ENCODE data around the gene CCDC186. TPM values are rescaled to one million over a fixed set of nuclear protein-coding genes. Genes with fewer than 3 reads are reported as not detected.

CCDC186 gene
- total RNA-seq: 21.7 and 31.1 TPM in 2 replicates

DNA sequence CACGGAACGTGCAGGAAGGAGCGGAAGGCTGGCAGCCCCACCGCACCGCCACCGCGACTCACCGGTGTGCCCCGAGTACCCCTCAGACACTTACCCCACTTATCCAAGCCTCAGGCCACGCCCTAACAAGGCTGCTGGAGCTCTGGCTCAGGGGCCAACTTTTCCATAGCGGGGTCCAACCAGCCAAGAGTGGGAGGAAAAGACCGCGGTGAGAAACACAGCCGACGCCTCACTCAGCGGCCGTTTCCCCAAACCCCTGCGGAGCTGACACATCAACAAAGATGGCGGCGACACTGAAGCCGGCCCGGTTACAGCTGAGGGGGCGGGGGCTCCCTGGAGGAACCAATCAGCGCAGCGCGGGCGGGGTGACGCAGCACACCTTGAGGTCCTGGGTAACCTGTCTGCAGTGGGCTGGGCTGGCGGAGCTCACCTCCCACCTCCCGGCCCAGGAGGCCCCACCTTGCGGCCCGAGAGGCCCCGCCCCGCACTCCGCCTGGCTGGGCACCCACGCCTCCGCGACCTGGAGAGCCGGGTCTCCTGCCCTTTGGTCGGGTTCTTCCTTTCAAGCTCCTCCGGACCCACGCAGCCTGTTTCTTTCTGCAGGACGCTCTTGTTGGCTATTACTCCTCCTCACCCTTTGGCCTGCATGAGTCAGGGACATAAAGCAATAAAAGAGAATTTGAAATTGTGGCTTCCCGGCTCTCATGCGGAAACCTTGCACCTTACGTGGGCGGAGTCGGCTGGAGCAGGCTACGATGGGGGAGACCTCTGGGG is at the start of gene CCDC186:
CCDC186 (minus strand) TSS at position 283 of the 774 bp plus-strand sequence. CDS start 10,935 bp downstream, outside the sequence.
- DNase-seq (ENCODE audit: low read depth): peak; percentile 90

GRCh38 chr10:114223066-114223465 is 49.1 kb upstream of the CCDC186 start:
- DNase-seq (ENCODE audit: low read depth): no peak

DNA sequence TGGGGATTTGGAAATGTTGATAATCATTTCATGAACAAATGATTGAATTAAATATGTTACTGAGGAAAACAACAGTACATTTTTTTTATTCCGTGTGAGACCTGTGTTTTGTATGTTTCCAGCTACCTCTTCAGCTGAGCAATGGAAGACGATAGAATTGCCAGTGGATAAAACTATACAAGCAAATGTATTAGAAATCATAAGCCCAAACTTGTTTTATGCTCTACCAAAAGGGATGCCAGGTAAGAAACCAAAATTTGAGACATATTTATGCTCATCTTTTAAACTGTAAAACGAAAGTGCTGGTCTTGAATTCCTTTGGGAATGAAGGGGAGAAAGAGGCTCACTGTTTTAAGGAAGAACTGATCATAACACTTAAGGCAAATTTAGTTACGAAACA is 47.2 kb upstream of the CCDC186 start:
- no peak for DNase-seq (ENCODE audit: low read depth)

DNA sequence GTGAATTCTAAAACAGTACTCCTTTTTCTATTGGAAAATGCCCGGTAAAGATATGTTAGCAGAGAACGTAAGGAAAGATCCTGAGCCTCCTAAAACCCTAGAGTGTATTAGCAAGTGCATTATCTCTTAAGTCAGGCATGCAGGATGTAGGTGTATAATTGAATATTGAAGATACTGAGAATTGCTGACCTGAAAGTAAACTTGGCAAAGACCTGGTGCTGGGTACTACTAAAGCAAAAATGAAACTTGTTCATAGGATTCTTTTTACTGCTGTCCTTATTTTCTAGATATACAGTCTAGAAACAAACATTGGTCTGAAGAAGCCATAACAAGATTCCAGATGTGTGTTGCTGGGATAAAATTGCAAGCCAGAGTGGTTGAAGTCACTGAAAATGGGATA is 46.3 kb upstream of the CCDC186 start:
- DNase-seq (ENCODE audit: low read depth): no peak

- no peak for DNase-seq (ENCODE audit: low read depth)
These were observed 41.0 kb upstream of the CCDC186 start for GRCh38 chr10:114215033-114215432.

GRCh38 chr10:114212153-114212552 is 38.1 kb upstream of the CCDC186 start:
- no peak for DNase-seq (ENCODE audit: low read depth)

- no peak for DNase-seq (ENCODE audit: low read depth)
These were observed 34.3 kb upstream of the CCDC186 start for GRCh38 chr10:114208351-114208750.

DNA sequence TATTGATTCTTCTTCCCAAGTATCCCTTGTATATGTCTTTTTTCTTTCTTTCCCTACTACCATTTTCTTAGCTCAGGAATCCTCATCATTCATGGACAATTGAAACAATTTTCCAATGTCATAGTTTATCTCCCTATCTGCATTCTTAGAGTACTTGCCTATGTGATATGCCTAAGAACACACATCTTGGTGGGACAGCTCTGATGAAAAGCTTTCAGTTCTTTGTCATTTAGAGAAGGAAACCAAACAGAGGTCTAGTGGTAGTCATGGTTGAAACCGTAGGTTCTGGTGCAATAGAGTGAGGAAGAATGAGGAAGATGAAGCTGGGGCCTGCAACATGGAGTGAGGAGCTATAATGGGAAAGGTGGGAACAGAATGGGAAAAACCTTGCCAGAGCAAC is 33.3 kb upstream of the CCDC186 start:
- no peak for DNase-seq (ENCODE audit: low read depth)

DNA sequence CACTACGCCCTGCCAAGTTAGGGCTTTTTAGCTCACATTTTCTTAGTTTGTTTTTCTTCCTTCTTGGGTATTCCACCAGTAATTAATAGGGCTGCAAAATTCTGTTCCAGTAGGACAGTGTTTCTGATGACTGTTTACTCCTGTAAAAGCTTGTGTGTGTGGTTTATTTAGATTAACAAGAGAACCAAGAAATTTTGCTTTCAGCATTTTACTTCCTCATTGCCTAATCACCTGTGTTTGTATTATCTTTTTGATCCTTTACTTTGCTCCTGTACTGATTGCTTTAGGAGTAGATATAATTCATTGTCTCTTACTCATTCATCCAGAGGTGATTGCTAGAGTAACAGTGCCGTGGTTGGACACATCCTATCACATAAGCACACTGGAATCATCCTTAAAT is 32.9 kb upstream of the CCDC186 start:
- peak; percentile 32 for DNase-seq (ENCODE audit: low read depth)

- peak; percentile 10 for DNase-seq (ENCODE audit: low read depth)
These were observed 28.8 kb upstream of the CCDC186 start for GRCh38 chr10:114202812-114203211.

DNA sequence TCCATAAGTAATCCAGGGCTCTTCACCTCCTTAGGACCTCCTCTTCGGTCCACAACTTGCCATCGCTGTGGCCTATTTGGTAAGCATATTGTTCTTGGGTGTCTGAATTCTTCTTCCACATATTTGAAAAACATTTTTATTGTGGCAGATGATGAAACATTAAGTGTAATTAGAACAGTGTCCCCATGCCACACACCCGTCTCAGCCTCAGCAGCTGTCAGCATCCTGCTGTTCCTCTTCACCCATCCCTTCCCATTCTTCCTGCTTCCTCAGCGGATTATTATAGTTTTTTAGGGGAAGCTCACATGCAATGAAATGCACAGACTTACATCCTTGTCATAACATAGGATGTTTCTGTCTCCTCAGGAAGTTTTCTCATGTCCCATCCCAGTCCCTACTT is 25.2 kb upstream of the CCDC186 start:
- DNase-seq (ENCODE audit: low read depth): no peak

DNA sequence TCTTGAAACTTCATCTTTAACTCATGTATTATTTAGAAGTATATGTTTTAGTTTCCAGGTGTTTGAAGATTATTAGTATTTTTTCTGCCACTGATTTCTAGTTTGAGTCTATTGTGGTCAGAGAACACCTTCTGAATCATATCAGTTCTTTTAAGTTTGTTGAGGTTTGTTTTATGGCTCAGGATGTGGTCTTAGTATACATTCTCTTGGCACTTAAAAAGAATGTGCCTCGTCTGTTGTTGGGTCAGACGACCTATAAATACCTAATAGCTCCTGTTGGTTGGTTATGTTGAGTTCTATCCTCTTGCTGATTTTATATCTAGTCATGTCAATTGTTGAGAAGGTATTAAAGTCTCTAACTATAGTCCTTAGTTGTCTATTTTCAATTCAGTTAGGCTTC is 21.1 kb upstream of the CCDC186 start:
- peak; percentile 17 for DNase-seq (ENCODE audit: low read depth)

DNA sequence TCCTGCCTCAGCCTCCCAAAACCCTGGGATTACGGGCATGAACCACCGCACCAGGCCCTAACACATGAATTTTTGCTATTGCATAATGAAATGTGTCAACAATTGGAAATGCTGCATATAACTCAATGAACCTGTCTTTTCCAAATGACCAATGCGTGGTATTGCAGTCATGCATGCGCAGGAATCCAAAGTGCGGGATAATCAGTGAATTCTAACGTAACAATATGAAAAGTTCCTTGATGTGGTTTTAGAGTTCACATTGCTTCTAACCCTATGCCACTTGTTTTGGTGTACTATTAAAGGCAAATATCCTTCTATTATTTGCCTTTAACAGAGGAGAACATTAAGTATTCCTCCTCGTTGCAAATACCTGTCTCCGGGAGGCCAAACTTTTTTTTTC is 15.7 kb upstream of the CCDC186 start:
- DNase-seq (ENCODE audit: low read depth): no peak

- peak; percentile 13 for DNase-seq (ENCODE audit: low read depth)
These were observed 14.9 kb upstream of the CCDC186 start for GRCh38 chr10:114188900-114189299.

DNA sequence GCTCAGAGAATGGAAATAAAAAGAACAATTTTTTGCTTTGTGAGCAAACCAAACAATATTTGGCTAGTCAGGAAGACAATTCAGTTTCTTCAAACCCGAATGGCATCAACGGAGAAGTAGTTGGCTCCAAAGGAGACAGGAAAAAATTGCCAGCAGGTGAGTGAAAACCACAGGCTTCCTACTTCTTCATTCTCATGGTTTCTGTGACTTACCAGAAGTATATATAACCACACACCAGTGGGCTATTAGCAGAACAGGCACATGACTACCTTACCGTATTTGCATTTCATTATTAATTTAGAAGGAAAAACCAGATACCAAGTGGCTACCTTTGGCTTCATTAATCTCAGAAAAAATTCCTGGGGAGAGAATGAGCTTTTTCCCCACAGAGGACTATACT is 14.0 kb upstream of the CCDC186 start:
- no peak for DNase-seq (ENCODE audit: low read depth)

DNA sequence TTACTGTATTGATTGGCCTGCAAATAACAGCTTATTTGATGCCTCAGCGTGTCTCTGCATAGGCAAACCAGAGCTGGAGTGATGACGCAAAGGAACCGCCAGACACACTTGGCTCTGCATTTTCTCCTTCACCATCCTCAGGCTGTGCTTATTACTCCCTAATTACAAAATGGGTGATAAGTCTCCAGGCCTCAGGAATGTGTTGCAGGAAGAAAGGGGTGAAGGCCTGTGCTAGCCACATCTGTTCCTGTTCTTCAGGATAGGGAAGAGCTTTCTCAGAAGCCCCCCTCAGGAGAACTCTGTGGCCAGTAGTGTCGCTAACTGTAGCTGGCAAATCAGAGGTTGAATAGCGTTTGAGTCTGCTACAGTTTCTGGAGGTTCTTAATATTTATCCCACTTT is 10.3 kb upstream of the CCDC186 start:
- no peak for DNase-seq (ENCODE audit: low read depth)

- DNase-seq (ENCODE audit: low read depth): no peak
These were observed 9.6 kb upstream of the CCDC186 start for GRCh38 chr10:114183563-114183962.

DNA sequence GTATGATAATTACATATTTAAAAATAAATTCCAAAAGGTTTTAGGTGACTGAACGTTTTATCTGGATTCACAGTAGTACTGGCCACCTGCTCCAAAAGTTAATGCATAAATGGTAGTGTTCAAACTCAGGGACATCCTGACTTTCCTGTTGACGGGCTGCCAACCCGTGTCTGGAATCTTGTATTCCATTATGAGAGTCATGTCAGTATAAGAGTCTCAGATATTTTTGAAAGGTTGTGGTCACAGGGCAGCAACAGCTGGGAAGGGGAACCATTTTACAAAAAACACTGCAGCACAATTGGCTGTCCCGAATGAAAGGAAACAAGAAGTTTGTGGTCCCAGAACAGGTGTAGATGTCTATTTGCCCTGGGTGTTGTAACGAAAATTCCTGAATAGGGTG is 8.0 kb upstream of the CCDC186 start:
- peak; percentile 43 for DNase-seq (ENCODE audit: low read depth)

GRCh38 chr10:114180937-114181336 is 6.9 kb upstream of the CCDC186 start:
- no peak for DNase-seq (ENCODE audit: low read depth)

DNA sequence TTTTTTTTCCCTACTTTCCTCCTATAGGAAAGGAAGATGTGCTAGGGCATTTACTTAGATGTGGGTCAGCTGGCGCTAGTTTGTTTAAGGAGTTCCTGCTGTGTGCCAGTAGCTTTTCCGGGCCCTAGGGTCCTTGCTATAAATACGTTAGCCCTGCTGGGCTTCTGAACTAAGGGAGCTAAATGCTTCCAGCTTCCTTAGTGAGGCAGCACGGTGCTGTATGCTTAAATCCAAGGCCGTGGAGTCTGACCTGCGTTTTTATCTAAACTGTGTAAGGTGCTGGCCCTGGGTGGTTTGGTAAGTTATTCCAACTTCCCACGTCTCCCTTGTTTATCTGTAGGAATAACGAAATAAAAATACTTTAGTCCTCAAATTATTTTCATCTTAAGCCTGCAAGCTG is 5.7 kb upstream of the CCDC186 start:
- no peak for DNase-seq (ENCODE audit: low read depth)

DNA sequence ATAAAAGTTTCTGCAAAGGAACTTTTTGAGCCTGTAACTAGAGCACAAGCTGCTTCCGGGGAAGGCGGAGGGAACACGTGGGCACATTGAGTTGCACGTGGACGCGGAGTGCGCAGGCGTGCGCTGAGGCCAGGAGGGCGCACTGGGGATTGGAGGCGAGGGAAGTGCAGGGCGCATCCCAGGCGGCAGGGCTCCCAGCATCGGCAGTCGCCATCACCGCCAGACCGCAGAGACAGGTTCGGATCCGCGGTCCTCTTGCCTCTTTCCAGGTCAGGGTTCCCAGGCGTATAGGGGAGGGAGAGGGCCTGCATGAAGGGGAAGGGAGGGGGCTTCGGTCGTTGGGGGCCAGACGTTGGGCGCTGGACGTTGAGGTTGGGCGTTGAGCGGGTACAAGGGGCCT is 5.1 kb upstream of the CCDC186 start, which contains the start of gene TDRD1:
TDRD1 (plus strand) TSS at position 206 of the 400 bp plus-strand sequence. CDS start 8,479 bp downstream, outside the sequence.
- no peak for DNase-seq (ENCODE audit: low read depth)

GRCh38 chr10:114176511-114176910 is 2.5 kb upstream of the CCDC186 start:
- DNase-seq (ENCODE audit: low read depth): no peak

- DNase-seq (ENCODE audit: low read depth): no peak
These were observed 1.7 kb upstream of the CCDC186 start for GRCh38 chr10:114175667-114176066.

DNA sequence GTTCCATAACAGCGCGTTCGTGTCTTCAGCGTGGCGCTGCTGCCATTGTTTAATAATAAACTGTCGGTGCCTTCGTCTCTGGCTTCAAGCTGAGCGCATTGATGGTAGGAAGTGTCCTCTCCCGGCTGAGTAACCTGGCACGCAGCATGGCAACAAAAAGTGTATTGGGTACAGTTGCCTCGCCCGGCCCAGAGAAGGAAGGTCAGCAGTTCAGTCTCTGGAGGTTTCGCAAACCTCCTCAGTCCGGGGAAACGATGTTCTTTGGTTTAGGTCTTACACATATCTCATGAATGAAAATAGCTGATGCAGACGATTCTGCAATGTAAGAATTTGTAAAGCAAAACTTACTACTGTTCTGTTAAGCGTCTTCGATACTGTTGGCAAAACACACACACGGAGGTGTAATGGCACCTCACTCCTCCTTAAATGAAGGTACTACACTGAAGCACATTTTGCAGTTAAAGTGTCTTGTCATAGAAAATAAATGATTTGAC is 739 bp upstream of the CCDC186 start:
- peak; percentile 86 for DNase-seq (ENCODE audit: low read depth)
